Kidney (tissue), 14 donors: ENCODE results near the gene ITGB5. TPM values are rescaled to one million over a fixed set of nuclear protein-coding genes. Genes with fewer than 3 reads are reported as not detected.

Experiments used
- DNase-seq, 5 donors: peaks; one replicate each; pipeline ENCODE4 v3.0.0-alpha.2; 2013 to 2020
- FAIRE-seq: peaks from 2 replicates; lab custom pipeline; 2012; peaks lifted over from hg19 to GRCh38; lab: Jason Lieb, UNC
- H3K27ac ChIP-seq, 2 donors: one replicate each; pipeline ENCODE4 v1.7.0; 2013; ENCODE audit warnings: low read depth in 2 of 2, low read length in 2 of 2, inconsistent platforms in 1 of 2
- H3K27me3 ChIP-seq: one replicate; pipeline ENCODE4 v1.7.1; 2013; ENCODE audit warnings: low read length, inconsistent platforms; ENCODE audit not compliant: control insufficient read depth, insufficient read depth
- H3K36me3 ChIP-seq, 3 donors: one replicate each; pipeline versions ENCODE4 v1.7.0 to v1.7.1; 2013; ENCODE audit warnings: low read length in 3 of 3, control low read depth in 1 of 3, inconsistent platforms in 1 of 3; ENCODE audit not compliant: insufficient read depth in 3 of 3, control insufficient read depth in 2 of 3
- H3K4me1 ChIP-seq, 3 donors: one replicate each; pipeline versions ENCODE4 v1.7.0 to v1.7.1; 2013; ENCODE audit warnings: low read length in 3 of 3, inconsistent platforms in 1 of 3, low read depth in 1 of 3; ENCODE audit not compliant: control insufficient read depth in 2 of 3, insufficient read depth in 2 of 3
- H3K4me3 ChIP-seq, 3 donors: one replicate each; pipeline versions ENCODE4 v1.7.0 to v1.8.1; 2013; ENCODE audit warnings: low read length in 3 of 3, control low read depth in 1 of 3, inconsistent platforms in 1 of 3
- H3K9ac ChIP-seq, 3 donors: one replicate each; pipeline versions ENCODE4 v1.7.0 to v1.7.1; 2013; ENCODE audit warnings: low read length in 3 of 3, control low read depth in 1 of 3, inconsistent platforms in 1 of 3
- H3K9me3 ChIP-seq, 3 donors: one replicate each; pipeline versions ENCODE4 v1.7.0 to v1.7.1; 2013; ENCODE audit warnings: low read length in 3 of 3, control low read depth in 1 of 3, inconsistent platforms in 1 of 3; ENCODE audit not compliant: control insufficient read depth in 2 of 3, insufficient read depth in 1 of 3
- intact Hi-C: fragments of 100-400 bp; cut with DNase I; formaldehyde crosslinking; loops from one replicate; pipeline ENCODE4 v1.11.1; 2022
- polyA plus RNA-seq: library from polyadenylated mRNA; stranded (reverse); fragments of 350-450 nt; fragmentation: Illumina TruSeq; extraction: RNeasy Lipid Tissue Mini Kit (QIAGEN cat#74804); gene quantifications from one replicate; pipeline ENCODE4 v1.2.3, GENCODE V29; 2014; ENCODE audit warnings: low read depth, low replicate concordance; ENCODE audit not compliant: insufficient read depth
- total RNA-seq: library from RNA; stranded (reverse); fragmentation: NEBNext Ultra II Directional; extraction: Animal tissue kit (Norgen Biotek cat#: 25700); gene quantifications from one replicate; pipeline ENCODE4 v1.2.1, GENCODE V29; 2021
- TF ChIP-seq, protein P1 (sequence below): IDR thresholded peaks from 3 replicates; pipeline ENCODE4 v1.5.1; 2012; ENCODE audit warnings: mild to moderate bottlenecking, moderate library complexity, borderline replicate concordance; ENCODE audit not compliant: insufficient read depth; ENCODE audit errors: extremely low read depth
- donor health status: control.
- donor health status: control.
- donor health status: control.
- donor health status: control.
- donor health status: control.
- donor health status: DM: yes; HTN: yes; CAD: no.
- donor health status: Normal renal cell carcinoma (clear cell type).

ITGB5 gene
- total and polyA plus RNA-seq, 2 donors from 2014 or later, result 115 TPM

DNA sequence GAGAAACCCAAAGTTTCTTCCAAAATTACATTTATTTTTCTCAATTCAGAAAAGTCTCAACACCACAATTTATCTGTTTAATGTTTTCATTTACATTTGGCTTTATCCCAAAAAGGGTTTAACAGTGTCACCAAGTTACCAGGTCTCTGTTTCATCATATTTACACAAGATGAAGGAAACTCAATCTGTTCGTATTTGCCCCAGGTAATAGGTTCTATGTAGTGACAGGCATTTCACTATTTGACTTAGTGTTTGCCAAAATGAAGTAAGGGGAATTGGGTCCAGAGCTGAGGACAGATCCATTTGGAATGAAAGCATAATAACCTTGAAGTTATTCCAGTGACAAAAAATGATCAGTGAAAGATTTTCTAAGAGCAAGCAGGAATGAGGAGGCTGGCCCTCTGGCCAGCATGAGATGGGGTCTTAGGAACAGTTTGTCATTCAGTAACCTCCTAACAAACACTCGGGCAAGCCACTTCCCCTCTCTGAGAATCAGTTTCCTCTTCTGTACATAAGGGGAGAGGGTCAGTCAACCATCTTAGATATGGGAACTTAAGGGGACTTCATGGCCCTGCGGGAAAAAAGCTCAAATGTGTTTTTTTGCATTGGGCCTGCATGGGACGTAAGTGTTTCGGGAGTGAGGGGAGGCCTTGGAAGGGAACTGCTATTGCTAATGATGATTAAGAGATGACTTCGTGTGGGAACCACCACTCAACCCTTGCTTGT is 125.1 kb downstream of the ITGB5 start:
- H3K9ac ChIP-seq, result no peak overlapping the region

DNA sequence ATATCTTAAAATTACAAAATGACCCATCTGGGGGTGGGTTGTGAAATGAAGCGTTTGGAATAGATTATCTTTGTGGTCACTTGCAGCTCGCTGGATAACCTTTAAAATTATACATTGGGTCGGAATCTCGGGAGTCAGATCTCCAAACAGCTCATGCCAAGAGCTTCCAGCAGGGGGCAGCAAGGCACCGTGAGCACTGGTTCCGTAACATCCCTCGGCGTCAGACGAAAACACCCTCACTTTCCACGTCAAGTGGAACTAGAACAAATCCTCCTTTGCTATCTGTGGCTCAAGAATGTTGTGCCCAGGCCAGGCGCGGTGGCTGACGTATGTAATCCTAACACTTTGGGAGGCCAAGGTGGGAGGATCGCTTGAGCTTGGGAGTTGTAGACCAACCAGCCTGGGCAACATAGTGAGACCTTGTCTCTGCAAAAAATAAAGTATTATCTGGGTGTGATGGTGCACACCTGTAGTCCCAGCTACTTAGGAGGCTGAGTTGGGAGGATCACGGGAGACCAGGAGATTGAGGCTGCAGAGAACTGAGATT is 125.8 kb downstream of the ITGB5 start:
- H3K27ac ChIP-seq, result no peak overlapping the region
- H3K4me3 ChIP-seq, result peak overlapping the region in 2 of 3 donors; percentile 17 to 24
- TF ChIP-seq, protein P1, sequence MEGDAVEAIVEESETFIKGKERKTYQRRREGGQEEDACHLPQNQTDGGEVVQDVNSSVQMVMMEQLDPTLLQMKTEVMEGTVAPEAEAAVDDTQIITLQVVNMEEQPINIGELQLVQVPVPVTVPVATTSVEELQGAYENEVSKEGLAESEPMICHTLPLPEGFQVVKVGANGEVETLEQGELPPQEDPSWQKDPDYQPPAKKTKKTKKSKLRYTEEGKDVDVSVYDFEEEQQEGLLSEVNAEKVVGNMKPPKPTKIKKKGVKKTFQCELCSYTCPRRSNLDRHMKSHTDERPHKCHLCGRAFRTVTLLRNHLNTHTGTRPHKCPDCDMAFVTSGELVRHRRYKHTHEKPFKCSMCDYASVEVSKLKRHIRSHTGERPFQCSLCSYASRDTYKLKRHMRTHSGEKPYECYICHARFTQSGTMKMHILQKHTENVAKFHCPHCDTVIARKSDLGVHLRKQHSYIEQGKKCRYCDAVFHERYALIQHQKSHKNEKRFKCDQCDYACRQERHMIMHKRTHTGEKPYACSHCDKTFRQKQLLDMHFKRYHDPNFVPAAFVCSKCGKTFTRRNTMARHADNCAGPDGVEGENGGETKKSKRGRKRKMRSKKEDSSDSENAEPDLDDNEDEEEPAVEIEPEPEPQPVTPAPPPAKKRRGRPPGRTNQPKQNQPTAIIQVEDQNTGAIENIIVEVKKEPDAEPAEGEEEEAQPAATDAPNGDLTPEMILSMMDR, result peak; percentile 97
- intact Hi-C loops, result loop anchor here (5.0 kb wide), 1 partner anchor 141 kb away; no protein-coding TSS in a partner anchor
- DNase-seq (peak; percentile 70 to 90 (median 84)), FAIRE-seq (no peak)
- no peak overlapping the region for H3K9ac ChIP-seq
- H3K36me3 ChIP-seq, result peaks cover 0 to 27% (median 18%) of the 10 kb centered on the region in 3 donors
- H3K4me1 ChIP-seq, result peaks cover 0 to 2% (median 0%) of the 10 kb centered on the region in 3 donors
- no peaks in the 10 kb centered on the region for H3K27me3 ChIP-seq
- no peaks in the 10 kb centered on the region for H3K9me3 ChIP-seq

More for the DNA sequence above, 125.1 kb downstream of the ITGB5 start:
- Histone ChIP-seq H3K4me3 (no peak overlapping the region), H3K27me3 (no peaks in the 10 kb centered on the region), H3K9me3 (no peaks in the 10 kb centered on the region), H3K36me3 (peaks cover 0 to 30% (median 22%) of the 10 kb centered on the region in 3 donors), H3K27ac (no peak overlapping the region), H3K4me1 (peaks cover 0 to 2% (median 0%) of the 10 kb centered on the region in 3 donors)
- TF ChIP-seq, protein P1, result no peak
- intact Hi-C loops, result loop anchor here (5.0 kb wide), 1 partner anchor 140 kb away; no protein-coding TSS in a partner anchor
- no peak for FAIRE-seq
- DNase-seq, result no peak

DNA sequence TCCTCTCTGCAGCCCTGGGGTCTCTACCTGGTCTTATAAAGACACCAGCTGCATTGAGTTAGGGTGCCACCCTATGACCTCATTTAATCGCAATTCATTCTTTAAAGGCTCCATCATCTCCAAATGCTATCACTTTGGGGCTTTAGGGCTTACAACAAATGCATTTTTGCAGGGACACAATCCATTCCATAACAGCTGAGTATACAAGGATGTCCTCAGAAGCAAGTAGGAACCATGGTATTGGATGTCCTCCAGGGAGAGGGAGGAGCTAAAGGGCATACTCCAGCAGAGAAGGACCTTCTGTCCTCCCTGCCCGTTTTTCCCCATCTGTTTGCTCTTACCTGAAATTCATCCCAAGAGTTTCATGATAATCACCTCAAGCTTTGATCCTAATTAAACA is 126.6 kb downstream of the ITGB5 start:
- H3K4me1 ChIP-seq, result peaks cover 0 to 2% (median 0%) of the 10 kb centered on the region in 3 donors
- H3K27ac ChIP-seq, result no peak overlapping the region
- DNase-seq, result peak in 1 of 5 donors; percentile 22
- intact Hi-C loops, result loop anchor here (5.0 kb wide), 1 partner anchor 142 kb away; no protein-coding TSS in a partner anchor
- no peaks in the 10 kb centered on the region for H3K27me3 ChIP-seq
- FAIRE-seq, result no peak
- no peaks in the 10 kb centered on the region for H3K9me3 ChIP-seq
- peaks cover 0 to 26% (median 14%) of the 10 kb centered on the region in 3 donors for H3K36me3 ChIP-seq
- TF ChIP-seq, protein P1, result no peak
- no peak overlapping the region for H3K4me3 ChIP-seq
- H3K9ac ChIP-seq, result no peak overlapping the region
